Liver (tissue), 9 donors: ENCODE measurements around the gene NRSN2. TPM values are rescaled to one million over a fixed set of nuclear protein-coding genes. Genes with fewer than 3 reads are reported as not detected.
A peak's percentile ranks its signal among the peaks of the same experiment; 100 is the strongest.

ENCODE experiments used
- DNase-seq: peaks from one replicate; pipeline ENCODE4 v3.0.0-alpha.2; 2017; ENCODE audit warnings: low spot score
- H3K27ac ChIP-seq, 2 donors: one replicate each; pipeline ENCODE4 v1.7.0; 2013; ENCODE audit warnings: inconsistent platforms in 2 of 2, low read length in 2 of 2, control low read depth in 1 of 2, low read depth in 1 of 2, mild to moderate bottlenecking in 1 of 2
- H3K27me3 ChIP-seq, 4 donors: one replicate each; pipeline versions ENCODE4 v1.6.1 to v1.7.0; 2013; ENCODE audit warnings: low read length in 3 of 4, inconsistent platforms in 1 of 4, mild to moderate bottlenecking in 1 of 4, moderate library complexity in 1 of 4; ENCODE audit not compliant: control insufficient read depth in 4 of 4, insufficient read depth in 4 of 4
- H3K36me3 ChIP-seq, 4 donors: one replicate each; pipeline versions ENCODE4 v1.6.1 to v1.7.0; 2013; ENCODE audit warnings: low read length in 3 of 4, mild to moderate bottlenecking in 3 of 4, low read depth in 1 of 4, moderate library complexity in 1 of 4; ENCODE audit not compliant: control insufficient read depth in 4 of 4, insufficient read depth in 3 of 4
- H3K4me1 ChIP-seq, 4 donors: one replicate each; pipeline versions ENCODE4 v1.6.1 to v1.7.0; 2013; ENCODE audit warnings: low read length in 3 of 4, mild to moderate bottlenecking in 3 of 4, moderate library complexity in 1 of 4; ENCODE audit not compliant: control insufficient read depth in 4 of 4, insufficient read depth in 4 of 4
- H3K4me3 ChIP-seq, 3 donors: one replicate each; pipeline versions ENCODE4 v1.6.1 to v1.7.0; 2013; ENCODE audit warnings: low read length in 3 of 3, control low read depth in 1 of 3, low read depth in 1 of 3, mild to moderate bottlenecking in 1 of 3
- H3K9ac ChIP-seq, 2 donors: one replicate each; pipeline ENCODE4 v1.7.0; 2013; ENCODE audit warnings: low read length in 2 of 2, mild to moderate bottlenecking in 2 of 2, moderate library complexity in 2 of 2, control low read depth in 1 of 2, low read depth in 1 of 2
- H3K9me3 ChIP-seq, 4 donors: one replicate each; pipeline versions ENCODE4 v1.6.1 to v1.7.0; 2013; ENCODE audit warnings: low read length in 3 of 4; ENCODE audit not compliant: control insufficient read depth in 4 of 4
- EGR1 ChIP-seq, 2 donors: IDR thresholded peaks; 2 replicates each; pipeline ENCODE4 v1.6.1; 2016 to 2018; ENCODE audit warnings: antibody characterized with exemption in 2 of 2, low read depth in 2 of 2
- FOXA1 ChIP-seq: IDR thresholded peaks from 2 replicates; pipeline ENCODE4 v1.6.1; 2016; ENCODE audit warnings: antibody characterized with exemption
- FOXA2 ChIP-seq: IDR thresholded peaks from 2 replicates; pipeline ENCODE4 v1.6.1; 2016; ENCODE audit warnings: antibody characterized with exemption
- GABPA ChIP-seq, 2 donors: IDR thresholded peaks in 1 of 2; conservative IDR thresholded peaks in 1 of 2; 2 replicates each; pipeline ENCODE4 v1.6.1; 2016; ENCODE audit warnings: antibody characterized with exemption in 2 of 2, mild to moderate bottlenecking in 1 of 2, moderate library complexity in 1 of 2
- HNF4A ChIP-seq, 2 donors: conservative IDR thresholded peaks; 2 replicates each; pipeline ENCODE4 v1.6.1; 2016; ENCODE audit warnings: antibody characterized with exemption in 2 of 2, mild to moderate bottlenecking in 2 of 2
- HNF4G ChIP-seq: IDR thresholded peaks from 2 replicates; pipeline ENCODE4 v1.6.1; 2016; ENCODE audit warnings: antibody characterized with exemption
- JUND ChIP-seq, 2 donors: IDR thresholded peaks; 2 replicates each; pipeline ENCODE4 v1.6.1; 2016; ENCODE audit warnings: antibody characterized with exemption in 2 of 2
- NR2F2 ChIP-seq: IDR thresholded peaks from 2 replicates; pipeline ENCODE4 v1.6.1; 2016; ENCODE audit warnings: antibody characterized with exemption
- RAD21 ChIP-seq, 2 donors: IDR thresholded peaks; 2 replicates each; pipeline ENCODE4 v1.6.1; 2016; ENCODE audit warnings: antibody characterized with exemption in 2 of 2, mild to moderate bottlenecking in 2 of 2
- RXRA ChIP-seq, 2 donors: IDR thresholded peaks; 2 replicates each; pipeline ENCODE4 v1.6.1; 2017 to 2018; ENCODE audit warnings: antibody characterized with exemption in 2 of 2, mild to moderate bottlenecking in 1 of 2
- SP1 ChIP-seq: IDR thresholded peaks from 2 replicates; pipeline ENCODE4 v1.6.1; 2018; ENCODE audit warnings: antibody characterized with exemption, mild to moderate bottlenecking
- TAF1 ChIP-seq: conservative IDR thresholded peaks from 2 replicates; pipeline ENCODE4 v1.6.1; 2016; ENCODE audit warnings: antibody characterized with exemption, mild to moderate bottlenecking
- WGBS: extraction: QIAGEN DNeasy Blood & Tissue Kit; methylation state at CpG from one replicate; pipeline ENCODE4 v1.1.7; 2013; 5-methylcytosine and 5-hydroxymethylcytosine counted together
- polyA plus RNA-seq, 2 donors: library from polyadenylated mRNA; stranded (reverse) in 1 of 2; unstranded in 1 of 2; fragments of 200-250 nt in 1 of 2; fragments of >200 nt in 1 of 2; fragmentation: Nextera tagmentation in 1 of 2; extraction: Ambion mirVana in 1 of 2; gene quantifications; one replicate each; pipeline versions ENCODE4 v1.2.1 to v1.2.3, GENCODE V29; 2013 to 2015
- total RNA-seq, 2 donors: library from RNA; depleted of rRNA; stranded (reverse); fragments of >200 nt; gene quantifications; one replicate each; pipeline ENCODE4 v1.2.3, GENCODE V29; 2014
- TF ChIP-seq, protein P1 (sequence below): IDR thresholded peaks from 2 replicates; pipeline ENCODE4 v1.6.1; 2016; ENCODE audit warnings: antibody characterized with exemption
- TF ChIP-seq, protein P2 (sequence below): IDR thresholded peaks from 2 replicates; pipeline ENCODE4 v1.6.1; 2016; ENCODE audit warnings: antibody characterized with exemption
- TF ChIP-seq, protein P3 (sequence below): fragments of 150-350 bp; IDR thresholded peaks from 2 replicates; pipeline ENCODE4 v1.5.1; 2017; ENCODE audit warnings: improper control_type of control experiment, low read depth, low read length; ENCODE audit not compliant: missing input control
- TF ChIP-seq, protein P4 (sequence below): IDR thresholded peaks from 2 replicates; pipeline ENCODE4 v1.6.1; 2016; ENCODE audit warnings: antibody characterized with exemption
- donor health status: healthy.
- donor health status: healthy.
- donor health status: healthy.
- donor health status: healthy.
- donor health status: healthy.

Gene NRSN2
- total and polyA plus RNA-seq, 4 donors: 1.9 to 12.0 (median 4.7) TPM

DNA sequence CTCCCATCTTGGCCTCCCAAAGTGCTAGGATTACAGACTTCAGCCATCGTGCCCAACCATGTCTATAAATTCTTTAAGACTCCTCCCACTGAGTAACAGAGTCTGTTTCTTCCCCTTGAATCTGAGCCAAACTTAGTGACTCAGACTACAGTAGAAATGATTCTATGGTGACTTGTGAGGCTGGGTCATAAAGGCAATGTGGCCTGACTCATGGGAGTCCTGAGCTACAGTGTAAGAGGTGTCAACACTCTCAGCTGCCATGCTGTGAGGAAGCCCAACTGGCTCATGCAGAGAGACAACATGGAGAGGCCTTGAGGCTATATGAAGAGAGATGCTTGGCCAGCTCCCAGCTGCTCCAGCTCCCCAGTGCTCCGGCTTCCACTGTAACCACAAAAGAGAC lies 5.2 kb upstream of the NRSN2 start:
- Histone ChIP-seq H3K27me3 (no peaks in the 10 kb centered on the region), H3K9ac (no peak overlapping the region), H3K4me1 (no peaks in the 10 kb centered on the region), H3K27ac (no peak overlapping the region), H3K9me3 (no peaks in the 10 kb centered on the region), H3K36me3 (no peaks in the 10 kb centered on the region), H3K4me3 (no peak overlapping the region)
- WGBS: 80% methylated on average over 2 of the region's 2 CpGs
- DNase-seq: no peak
- TF ChIP-seq JUND (IDR thresholded peaks at IDR 0.05) (no peak), RXRA (IDR thresholded peaks at IDR 0.05) (no peak), GABPA (IDR thresholded peaks at IDR 0.05 in 1 of 2, conservative IDR thresholded peaks at IDR 0.05 in 1 of 2) (no peak), TAF1 (no peak), HNF4G (no peak), RAD21 (IDR thresholded peaks at IDR 0.05) (no peak)
- TF ChIP-seq, protein P1, sequence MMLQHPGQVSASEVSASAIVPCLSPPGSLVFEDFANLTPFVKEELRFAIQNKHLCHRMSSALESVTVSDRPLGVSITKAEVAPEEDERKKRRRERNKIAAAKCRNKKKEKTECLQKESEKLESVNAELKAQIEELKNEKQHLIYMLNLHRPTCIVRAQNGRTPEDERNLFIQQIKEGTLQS: no peak

DNA sequence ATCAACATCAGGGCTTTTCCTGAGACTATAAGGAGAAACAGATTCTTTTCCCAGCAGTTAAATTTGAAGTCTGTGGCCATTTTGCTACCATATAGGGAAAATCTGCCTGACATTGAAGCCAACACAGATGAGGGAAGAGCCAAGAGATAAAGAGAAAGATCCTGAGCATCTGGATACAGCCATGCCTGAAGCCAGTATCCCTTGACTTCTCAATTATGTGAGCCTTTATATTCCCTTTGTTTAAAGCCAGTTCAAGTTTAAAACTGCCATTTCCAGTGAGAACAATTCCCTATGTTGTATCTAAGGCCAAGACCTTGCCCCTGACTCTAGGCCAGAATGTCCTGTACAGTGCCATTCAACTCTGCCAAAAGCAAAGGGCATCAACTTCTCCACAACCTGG lies 3.8 kb upstream of the NRSN2 start:
- Histone ChIP-seq H3K9ac (no peak overlapping the region), H3K9me3 (no peaks in the 10 kb centered on the region), H3K4me1 (peaks cover 0 to 12% (median 6%) of the 10 kb centered on the region in 4 donors), H3K4me3 (no peak overlapping the region), H3K27me3 (no peaks in the 10 kb centered on the region), H3K36me3 (no peaks in the 10 kb centered on the region), H3K27ac (no peak overlapping the region)
- DNase-seq: no peak
- TF ChIP-seq FOXA1 (no peak), NR2F2 (no peak), HNF4G (no peak)

DNA sequence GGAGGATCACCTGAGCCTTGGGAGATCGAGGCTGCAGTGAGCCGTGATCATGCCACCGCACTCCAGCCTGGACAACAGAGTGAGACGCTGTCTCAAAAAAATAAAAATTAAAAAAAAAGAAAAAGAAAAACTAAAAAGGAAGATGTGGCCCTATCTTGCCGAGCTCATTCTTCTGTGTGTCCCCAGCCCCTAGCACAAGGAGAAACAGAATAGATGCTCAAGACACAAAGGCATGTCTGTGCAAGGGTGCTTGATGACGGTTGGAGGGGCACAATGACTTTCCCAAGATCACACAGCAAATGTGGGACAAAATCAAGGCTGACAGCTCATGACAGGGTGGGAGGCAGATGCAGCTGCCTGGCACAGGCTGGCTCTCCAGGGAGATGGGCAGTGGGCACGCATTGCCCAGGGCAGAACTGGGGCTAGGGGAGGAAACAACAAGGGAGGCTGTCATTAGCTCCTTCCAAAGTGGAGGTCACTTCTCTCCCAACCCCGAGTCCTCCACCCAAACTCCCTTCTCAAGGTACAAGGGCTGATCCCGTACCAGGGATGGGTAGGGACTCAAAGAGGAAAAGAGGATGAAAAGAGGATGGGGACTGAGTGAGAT lies 775 bp upstream of the NRSN2 start:
- Histone ChIP-seq H3K27ac (peak overlapping the region in 1 of 2 donors; percentile 85), H3K9ac (no peak overlapping the region)

More for the DNA sequence above, 775 bp upstream of the NRSN2 start:
- Histone ChIP-seq H3K36me3 (no peaks in the 10 kb centered on the region), H3K4me1 (peaks cover 0 to 22% (median 13%) of the 10 kb centered on the region in 4 donors), H3K4me3 (peak overlapping the region in 1 of 3 donors; percentile 72), H3K27me3 (no peaks in the 10 kb centered on the region), H3K9me3 (no peaks in the 10 kb centered on the region)
- TF ChIP-seq GABPA (IDR thresholded peaks at IDR 0.05 in 1 of 2, conservative IDR thresholded peaks at IDR 0.05 in 1 of 2) (no peak), FOXA2 (no peak), EGR1 (IDR thresholded peaks at IDR 0.05; ENCODE audit: low read depth in 2 of 2) (no peak), NR2F2 (no peak), HNF4G (no peak), RAD21 (IDR thresholded peaks at IDR 0.05) (no peak), JUND (IDR thresholded peaks at IDR 0.05) (no peak), HNF4A (conservative IDR thresholded peaks at IDR 0.05) (no peak), SP1 (no peak), FOXA1 (no peak), TAF1 (no peak)
- TF ChIP-seq, protein P2, sequence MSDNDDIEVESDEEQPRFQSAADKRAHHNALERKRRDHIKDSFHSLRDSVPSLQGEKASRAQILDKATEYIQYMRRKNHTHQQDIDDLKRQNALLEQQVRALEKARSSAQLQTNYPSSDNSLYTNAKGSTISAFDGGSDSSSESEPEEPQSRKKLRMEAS: no peak
- TF ChIP-seq, protein P3, sequence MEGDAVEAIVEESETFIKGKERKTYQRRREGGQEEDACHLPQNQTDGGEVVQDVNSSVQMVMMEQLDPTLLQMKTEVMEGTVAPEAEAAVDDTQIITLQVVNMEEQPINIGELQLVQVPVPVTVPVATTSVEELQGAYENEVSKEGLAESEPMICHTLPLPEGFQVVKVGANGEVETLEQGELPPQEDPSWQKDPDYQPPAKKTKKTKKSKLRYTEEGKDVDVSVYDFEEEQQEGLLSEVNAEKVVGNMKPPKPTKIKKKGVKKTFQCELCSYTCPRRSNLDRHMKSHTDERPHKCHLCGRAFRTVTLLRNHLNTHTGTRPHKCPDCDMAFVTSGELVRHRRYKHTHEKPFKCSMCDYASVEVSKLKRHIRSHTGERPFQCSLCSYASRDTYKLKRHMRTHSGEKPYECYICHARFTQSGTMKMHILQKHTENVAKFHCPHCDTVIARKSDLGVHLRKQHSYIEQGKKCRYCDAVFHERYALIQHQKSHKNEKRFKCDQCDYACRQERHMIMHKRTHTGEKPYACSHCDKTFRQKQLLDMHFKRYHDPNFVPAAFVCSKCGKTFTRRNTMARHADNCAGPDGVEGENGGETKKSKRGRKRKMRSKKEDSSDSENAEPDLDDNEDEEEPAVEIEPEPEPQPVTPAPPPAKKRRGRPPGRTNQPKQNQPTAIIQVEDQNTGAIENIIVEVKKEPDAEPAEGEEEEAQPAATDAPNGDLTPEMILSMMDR: no peak
- TF ChIP-seq, protein P4, sequence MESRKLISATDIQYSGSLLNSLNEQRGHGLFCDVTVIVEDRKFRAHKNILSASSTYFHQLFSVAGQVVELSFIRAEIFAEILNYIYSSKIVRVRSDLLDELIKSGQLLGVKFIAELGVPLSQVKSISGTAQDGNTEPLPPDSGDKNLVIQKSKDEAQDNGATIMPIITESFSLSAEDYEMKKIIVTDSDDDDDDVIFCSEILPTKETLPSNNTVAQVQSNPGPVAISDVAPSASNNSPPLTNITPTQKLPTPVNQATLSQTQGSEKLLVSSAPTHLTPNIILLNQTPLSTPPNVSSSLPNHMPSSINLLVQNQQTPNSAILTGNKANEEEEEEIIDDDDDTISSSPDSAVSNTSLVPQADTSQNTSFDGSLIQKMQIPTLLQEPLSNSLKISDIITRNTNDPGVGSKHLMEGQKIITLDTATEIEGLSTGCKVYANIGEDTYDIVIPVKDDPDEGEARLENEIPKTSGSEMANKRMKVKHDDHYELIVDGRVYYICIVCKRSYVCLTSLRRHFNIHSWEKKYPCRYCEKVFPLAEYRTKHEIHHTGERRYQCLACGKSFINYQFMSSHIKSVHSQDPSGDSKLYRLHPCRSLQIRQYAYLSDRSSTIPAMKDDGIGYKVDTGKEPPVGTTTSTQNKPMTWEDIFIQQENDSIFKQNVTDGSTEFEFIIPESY: no peak
- TF ChIP-seq, protein P1: no peak
- 88% methylated on average over 9 of the region's 9 CpGs for WGBS
- DNase-seq: no peak
